Brain microvascular endothelial cell (primary cell): Measurements from ENCODE around the gene LRRC10B.

Experiments
- DNase-seq: peaks from one replicate; pipeline ENCODE4 v3.0.0-alpha.2; 2020
- H3K27ac ChIP-seq: fragments of 250-450 bp; sonication (Bioruptor Pico); 2 replicates; pipeline ENCODE4 v1.5.1; 2020; ENCODE audit warnings: mild to moderate bottlenecking, moderate library complexity
- H3K27me3 ChIP-seq: fragments of 250-450 bp; sonication (Bioruptor Pico); replicated peaks from 2 replicates; pipeline ENCODE4 v1.5.1; 2020; ENCODE audit warnings: mild to moderate bottlenecking
- H3K36me3 ChIP-seq: fragments of 250-450 bp; sonication (Bioruptor Pico); replicated peaks from 2 replicates; pipeline ENCODE4 v1.5.1; 2020; ENCODE audit warnings: mild to moderate bottlenecking
- H3K4me3 ChIP-seq: 2 replicates; pipeline ENCODE4 v1.5.1; 2011; ENCODE audit warnings: low read depth, mild to moderate bottlenecking, control low read depth, low read length, moderate library complexity
- CTCF ChIP-seq: IDR thresholded peaks from 2 replicates; pipeline ENCODE4 v1.5.1; 2011; ENCODE audit warnings: low read depth, mild to moderate bottlenecking, moderate library complexity, low read length, control low read depth, inconsistent platforms; ENCODE audit errors: missing control alignments
- in situ Hi-C: cut with HindIII; loops from 2 replicates; pipeline ENCODE4 v1.10.0; 2017; ENCODE audit warnings: low sequenced_read_pairs, low pct_ligation_motif_present

LRRC10B gene

GRCh38 chr11:61499816-61500491 lies 8.6 kb upstream of the LRRC10B start:
- Histone ChIP-seq H3K27ac (no peak overlapping the region), H3K4me3 (no peak overlapping the region), H3K36me3 (no peaks in the 10 kb centered on the region), H3K27me3 (no peaks in the 10 kb centered on the region)
- DNase-seq = no peak
- in situ Hi-C loops = no loop called here
- no peak for TF ChIP-seq CTCF

GRCh38 chr11:61502522-61502921 lies 6.0 kb upstream of the LRRC10B start:
- no peak for DNase-seq
- Histone ChIP-seq H3K4me3 (no peak overlapping the region), H3K36me3 (no peaks in the 10 kb centered on the region), H3K27me3 (peaks cover 18% of the 10 kb centered on the region), H3K27ac (no peak overlapping the region)
- in situ Hi-C loops = no loop called here
- no peak for TF ChIP-seq CTCF

GRCh38 chr11:61503135-61503770 lies 5.3 kb upstream of the LRRC10B start:
- DNase-seq = no peak
- in situ Hi-C loops = no loop called here
- H3K4me3 ChIP-seq = no peak overlapping the region
- H3K27me3 ChIP-seq = peaks cover 26% of the 10 kb centered on the region
- H3K27ac ChIP-seq = no peak overlapping the region
- no peak for TF ChIP-seq CTCF
- no peaks in the 10 kb centered on the region for H3K36me3 ChIP-seq

- Histone ChIP-seq H3K27ac (no peak overlapping the region), H3K36me3 (no peaks in the 10 kb centered on the region), H3K27me3 (peaks cover 43% of the 10 kb centered on the region), H3K4me3 (no peak overlapping the region)
- no peak for TF ChIP-seq CTCF
- in situ Hi-C loops = no loop called here
- no peak for DNase-seq
Measured at GRCh38 chr11:61505106-61505505, 3.4 kb upstream of the LRRC10B start.

- Histone ChIP-seq H3K36me3 (no peaks in the 10 kb centered on the region), H3K27me3 (peaks cover 49% of the 10 kb centered on the region), H3K27ac (no peak overlapping the region), H3K4me3 (no peak overlapping the region)
- in situ Hi-C loops = no loop called here
- TF ChIP-seq CTCF = no peak
- DNase-seq = no peak
Measured at GRCh38 chr11:61505640-61506155, 2.9 kb upstream of the LRRC10B start.
